Stimulated activated CD4-positive, alpha-beta T cell treated with anti-CD3 and anti-CD28 coated beads, Interleukin-1b, Interleukin-23, amount 100 ng/mL, for 24 hours (primary cell): ENCODE data around the gene TBRG4.
A peak's percentile ranks its signal among the peaks of the same experiment; 100 is the strongest.

Experiments
- DNase-seq, 4 experiments: peaks; one replicate each; pipeline ENCODE4 v3.0.0-alpha.2; 2020; ENCODE audit warnings: low read depth in 4 of 4, low spot score in 1 of 4

TBRG4 gene

GRCh38 chr7:45145881-45146280 lies 34.4 kb upstream of the TBRG4 start:
- DNase-seq, result no peak

DNA sequence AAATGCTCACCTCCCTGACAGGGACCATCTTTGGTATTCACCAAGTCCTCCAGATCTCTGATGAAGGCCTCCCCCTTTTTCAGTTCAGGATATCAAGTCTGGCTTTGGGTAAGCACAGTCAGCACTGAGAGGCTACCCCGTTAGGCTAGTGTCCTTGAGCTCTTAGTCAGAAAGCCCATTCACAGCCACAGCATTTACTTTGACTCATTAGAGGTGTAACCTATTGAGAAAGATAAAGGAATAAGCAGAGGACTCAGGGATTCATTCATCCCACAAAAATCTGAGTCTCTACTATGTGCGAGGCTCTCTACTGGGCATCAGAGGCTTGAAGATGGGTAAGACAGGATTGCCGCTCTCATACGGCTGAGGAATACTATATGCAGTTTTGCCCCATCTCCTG lies 32.1 kb upstream of the TBRG4 start:
- no peak for DNase-seq

GRCh38 chr7:45140827-45141226 lies 29.3 kb upstream of the TBRG4 start:
- no peak for DNase-seq

DNA sequence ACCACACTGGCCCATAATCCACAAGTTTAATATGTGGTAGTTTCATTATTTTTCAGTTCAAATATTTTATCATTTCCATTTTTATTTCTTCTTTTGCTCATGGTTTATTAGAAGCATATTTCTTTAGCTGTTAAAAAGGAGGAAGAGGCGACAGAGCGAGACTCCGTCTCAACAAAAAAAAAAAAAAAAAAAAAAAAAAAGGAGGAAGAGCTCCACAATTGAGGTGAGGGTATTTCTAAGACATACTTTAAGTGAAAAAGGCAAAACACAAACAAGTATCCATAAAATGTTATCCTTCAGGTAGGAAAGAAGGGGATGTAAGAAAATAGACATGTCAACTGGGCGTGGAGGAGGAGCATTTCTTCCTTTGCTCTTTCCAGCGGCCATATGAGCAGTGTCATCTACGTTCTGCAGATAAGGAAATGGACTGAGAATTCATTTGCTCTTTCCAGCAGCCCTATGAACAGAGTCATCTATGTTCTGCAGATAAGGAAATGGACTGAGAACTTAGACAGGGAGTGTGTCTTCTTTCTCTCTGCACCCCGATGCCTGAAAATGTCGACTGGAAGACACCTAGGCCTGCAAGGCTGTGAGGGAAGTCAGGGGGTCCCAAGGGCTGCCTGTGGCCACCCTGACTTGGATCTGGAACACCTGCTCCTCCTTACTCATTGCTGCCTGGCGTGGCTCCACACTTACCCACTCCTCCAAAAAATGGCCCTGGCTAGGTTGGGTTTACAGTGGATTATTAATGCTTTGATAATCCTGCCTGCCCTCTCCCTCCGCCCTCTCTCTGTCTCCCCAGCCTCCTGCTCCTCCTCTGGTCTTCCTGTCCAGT lies 27.2 kb upstream of the TBRG4 start:
- no peak for DNase-seq

DNA sequence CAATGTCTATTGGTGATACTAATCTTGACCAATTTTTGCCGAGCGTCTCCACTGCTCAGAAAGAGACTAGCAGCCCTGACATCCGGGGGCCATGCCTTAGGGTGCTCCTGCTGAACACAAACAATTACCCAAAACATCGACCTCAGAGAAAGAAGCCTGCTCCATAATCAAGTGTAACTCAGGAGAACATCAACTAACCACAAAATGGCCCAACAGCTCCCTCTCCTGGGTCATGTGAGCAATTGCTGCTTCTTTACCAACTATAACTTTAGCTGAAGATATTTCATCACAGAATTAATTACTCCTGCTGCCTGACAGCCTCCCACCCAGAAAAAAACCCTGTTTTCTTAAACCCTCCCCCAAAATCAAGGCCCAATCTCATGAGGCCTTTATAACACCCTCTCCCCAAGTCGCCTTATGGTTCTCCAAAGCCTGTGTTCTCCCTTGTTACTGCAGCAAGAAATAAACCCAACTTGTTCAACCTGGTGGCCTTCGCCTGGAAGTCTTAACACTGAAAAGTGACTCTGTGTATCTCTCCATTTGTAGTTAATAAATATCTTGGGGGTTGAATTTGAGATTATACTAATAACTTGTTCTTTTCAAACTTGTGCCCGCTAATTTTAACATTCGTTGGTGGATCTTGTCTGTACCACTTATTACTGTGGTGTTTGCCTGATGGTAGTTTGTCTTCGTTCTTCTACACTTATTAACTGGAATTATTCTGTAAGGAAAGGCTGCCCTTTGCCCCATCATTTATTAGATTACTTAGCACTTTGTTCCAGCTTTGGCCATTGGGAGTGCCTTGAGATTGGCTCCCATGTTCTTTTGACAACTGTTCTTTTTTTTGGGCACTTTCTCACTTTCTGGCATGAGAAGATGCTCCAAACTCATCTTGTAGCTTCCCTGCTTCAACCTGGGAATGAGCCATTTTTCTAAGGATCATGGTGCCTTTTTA lies 24.9 kb upstream of the TBRG4 start:
- DNase-seq, result peak; percentile 29 to 43 (median 35)

DNA sequence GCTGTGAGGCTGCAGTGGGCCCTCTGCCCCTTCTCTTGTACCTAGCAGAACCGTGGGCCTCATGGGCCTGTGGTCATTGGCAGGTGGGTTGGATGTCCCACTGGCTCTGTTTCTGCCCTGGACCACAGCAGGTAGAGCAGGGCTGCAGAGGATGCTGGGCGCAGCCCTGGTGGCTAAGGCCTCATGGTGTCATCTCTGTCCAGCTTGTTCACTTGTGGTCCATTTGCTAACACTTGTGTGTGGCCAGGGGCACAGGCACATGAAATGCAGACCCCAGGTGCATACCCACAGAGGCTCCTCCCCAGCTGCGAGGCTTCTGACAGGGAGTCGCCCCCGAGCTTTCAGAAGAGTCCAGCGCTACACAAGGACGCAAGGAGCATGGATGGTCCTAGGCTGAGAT lies 22.4 kb upstream of the TBRG4 start:
- no peak for DNase-seq

DNA sequence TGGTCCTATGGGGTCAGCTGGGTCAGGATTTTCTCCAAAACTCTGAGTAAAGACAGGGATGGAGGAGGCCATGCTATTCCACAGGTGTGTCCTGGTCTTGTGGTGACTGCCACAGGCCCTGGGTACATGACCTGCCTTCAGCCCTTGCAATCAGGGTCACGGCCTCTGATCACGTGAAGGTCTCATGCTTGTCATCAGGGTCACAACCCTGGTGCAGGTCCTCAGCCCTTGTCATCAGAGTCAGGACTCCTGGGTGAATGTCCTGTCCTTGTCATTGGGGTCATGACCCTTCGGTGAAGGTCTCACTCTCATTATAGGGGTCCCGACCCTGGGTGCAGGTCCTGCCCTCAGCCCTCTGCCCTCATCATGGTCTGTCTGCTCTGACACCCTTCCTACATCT lies 21.9 kb upstream of the TBRG4 start:
- no peak for DNase-seq

DNA sequence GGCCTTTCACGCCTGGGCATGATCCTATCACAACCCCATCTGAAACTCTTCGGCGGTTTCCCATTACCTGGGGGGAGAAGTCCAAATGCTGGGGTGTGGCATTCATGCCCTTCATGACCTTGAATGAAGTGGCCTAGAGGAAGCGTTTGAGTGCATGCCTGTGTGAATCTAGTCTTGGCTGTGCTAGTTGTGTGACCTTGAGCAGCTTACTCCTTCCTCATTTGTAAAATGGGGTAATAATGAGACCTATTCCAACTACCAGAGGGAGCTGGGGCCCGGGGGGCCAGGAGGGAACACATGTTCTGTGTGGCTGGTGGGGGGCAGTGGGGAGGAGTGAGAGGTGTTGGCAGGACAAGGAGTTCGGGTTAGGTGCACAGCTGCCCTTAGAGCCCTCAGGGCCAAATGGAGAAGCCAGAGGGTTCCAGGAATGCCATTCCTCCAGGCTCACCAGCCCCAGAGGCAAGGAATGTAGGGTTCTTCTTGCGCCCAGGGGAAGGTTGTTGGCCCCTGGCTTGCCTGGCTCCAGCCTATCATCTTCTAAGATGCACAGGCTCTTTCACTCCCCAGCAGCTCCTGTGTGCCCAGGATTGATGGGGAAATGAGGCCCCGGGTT lies 21.3 kb upstream of the TBRG4 start:
- DNase-seq, result no peak

DNA sequence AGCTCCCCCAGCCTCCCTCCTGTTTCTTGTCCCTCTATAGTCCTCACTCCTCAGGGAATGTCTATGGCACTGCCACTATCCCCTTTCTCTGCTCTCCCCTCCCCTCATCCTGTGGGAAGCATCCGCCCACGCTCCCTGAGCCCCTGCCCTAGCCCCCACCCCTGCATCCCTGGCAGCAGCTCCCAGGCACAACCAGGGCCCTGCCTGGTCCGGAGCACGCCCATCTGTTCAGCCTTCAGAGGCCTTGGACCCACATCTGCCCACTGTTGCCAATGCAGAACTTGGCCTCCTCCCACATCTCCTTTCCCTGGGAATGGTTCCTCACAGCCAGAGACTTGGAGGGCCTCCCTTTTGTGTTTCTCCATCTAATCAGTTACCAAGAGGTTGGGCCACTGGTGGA lies 20.4 kb upstream of the TBRG4 start:
- no peak for DNase-seq

DNA sequence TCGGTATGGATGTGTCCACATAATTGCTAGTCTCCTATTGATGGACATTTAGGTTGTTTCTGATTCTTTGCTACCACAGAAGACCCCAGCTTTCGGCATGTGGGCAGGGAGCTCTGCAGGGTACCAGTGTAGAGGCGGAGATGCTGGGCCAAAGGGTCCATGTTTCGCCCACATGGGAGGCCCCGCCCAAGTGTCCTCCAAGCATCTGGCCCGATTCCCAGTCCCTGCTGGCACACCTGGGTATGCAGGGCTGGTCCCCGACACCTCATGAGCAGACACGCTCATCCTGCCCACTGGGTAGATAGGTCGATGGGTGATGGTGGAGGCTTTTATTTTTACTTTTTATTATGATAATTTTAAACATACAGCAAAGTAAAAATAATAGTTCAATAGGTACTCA lies 19.4 kb upstream of the TBRG4 start:
- DNase-seq, result no peak

GRCh38 chr7:45129906-45130305 lies 18.4 kb upstream of the TBRG4 start:
- no peak for DNase-seq

DNA sequence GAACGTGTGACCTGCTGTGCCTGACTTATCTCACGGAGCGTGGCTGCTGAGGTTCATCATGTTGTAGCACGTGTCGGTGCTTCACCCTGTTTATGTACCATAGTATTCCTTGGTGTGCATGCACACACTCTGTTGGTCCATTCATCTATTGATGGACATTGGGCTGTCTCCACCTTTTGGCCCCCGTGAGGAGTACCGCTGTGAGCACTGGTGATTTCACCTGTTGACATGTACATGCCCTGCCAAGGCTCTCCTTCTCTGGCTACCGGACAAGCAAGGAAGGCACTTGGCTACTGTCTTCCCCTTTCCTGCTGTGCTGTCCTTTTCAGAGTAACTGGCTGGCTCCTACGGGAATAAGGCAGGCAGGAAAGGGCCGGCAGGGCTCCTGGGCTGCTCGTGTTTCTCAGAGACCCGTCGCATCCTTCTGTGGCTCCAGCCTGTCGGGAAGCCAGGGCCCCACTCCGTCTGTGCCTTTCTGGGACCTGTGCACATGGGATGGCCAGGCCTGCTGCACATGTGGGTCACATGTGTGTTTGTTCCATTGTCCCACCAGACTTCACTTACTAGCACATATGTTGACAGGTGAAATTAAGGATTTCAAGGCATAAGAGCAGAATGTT lies 17.8 kb upstream of the TBRG4 start:
- DNase-seq, result no peak

DNA sequence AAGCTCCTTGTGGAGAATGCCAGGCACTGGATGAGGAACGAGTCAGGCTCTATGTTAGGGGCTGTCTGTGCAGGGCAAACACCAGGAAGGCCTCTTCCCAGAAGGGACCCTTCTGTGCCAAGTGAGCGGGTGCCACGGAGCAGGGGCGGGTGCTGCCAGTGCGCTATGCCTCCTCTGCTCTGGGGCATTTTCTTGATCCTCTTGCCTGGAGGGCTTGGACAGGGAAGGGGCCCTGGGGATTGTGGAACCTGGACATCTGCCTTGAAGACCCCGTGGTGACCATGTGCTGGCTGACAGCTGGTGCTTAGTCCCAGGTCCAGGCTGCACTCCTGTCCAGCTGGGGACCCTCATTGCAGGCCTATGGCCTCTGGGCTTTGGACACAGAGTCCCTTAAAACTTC lies 15.4 kb upstream of the TBRG4 start:
- DNase-seq, result no peak

DNA sequence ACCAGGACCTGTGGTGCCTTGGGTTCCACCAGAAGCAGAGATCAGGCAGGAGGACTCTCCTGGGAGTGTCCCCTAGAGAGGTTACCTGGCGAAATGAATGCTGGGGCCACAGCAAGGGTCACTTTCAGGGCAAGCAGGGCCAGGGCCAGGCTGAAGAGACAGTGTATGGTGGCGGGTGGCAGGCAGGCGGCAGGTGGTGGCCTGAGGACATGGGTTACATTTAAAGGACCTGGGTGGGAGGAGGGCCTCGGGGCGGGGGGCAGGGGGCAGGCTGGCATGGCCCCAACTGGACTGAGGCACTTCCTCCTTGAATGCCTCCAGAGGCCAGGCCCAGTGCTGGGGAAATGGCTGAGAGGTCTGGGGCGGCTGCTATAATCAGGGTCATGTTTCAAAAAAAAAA lies 14.7 kb upstream of the TBRG4 start:
- DNase-seq, result no peak

DNA sequence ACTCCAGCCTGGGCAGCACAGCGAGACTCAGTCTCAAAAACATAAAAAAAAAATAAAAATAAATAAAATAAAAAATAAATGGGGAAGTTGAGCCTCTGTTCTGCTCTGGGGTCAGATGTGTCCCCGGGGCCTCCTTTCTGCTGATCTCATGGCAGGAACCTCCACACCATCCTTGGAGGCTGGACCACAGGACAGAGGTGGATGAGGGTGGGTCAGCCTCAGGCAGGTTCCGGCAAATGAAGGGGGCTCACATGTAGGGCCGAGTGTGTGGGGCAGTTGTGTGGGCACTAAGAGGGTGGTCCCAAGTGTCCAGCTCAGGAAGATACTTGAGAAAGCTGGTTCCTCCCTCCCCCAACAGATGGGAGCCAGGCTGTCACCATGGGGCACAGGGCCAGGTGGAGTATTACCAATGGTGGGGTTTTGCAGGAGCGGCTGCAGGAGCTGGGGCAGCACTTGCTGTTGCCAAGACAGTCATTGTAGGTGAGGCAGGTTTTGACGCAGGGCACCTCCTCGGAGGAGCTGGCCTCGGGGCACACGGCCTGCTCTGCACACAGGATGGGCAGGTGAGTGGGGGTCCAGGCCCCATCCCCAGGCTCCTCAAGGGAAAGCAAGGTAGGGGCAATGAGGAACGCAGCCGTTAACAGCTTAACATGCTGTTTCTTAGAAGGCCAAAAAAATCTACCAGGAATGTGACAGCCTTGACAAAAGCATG lies 13.9 kb upstream of the TBRG4 start:
- DNase-seq, result no peak

GRCh38 chr7:45123913-45124710 lies 12.6 kb upstream of the TBRG4 start:
- DNase-seq, result no peak

GRCh38 chr7:45122975-45123860 lies 11.7 kb upstream of the TBRG4 start:
- DNase-seq, result no peak

DNA sequence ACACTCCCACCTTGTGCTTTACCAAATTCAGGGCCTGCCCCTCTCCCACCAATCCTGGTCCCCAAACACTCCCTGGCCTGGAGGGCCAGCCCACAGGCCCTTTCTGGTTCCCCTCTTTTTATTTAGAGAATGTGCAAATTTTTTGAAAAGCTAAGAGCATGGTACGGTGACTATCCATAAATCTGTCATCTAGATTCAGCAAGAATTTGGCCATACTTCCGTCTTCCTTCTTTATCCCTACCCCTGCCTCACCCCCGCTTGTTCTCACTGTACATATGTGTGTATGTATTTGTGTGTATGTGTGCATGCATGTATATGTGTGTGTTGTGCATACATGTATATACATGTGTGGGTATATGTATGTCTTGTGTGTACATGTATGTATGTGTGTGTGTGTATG lies 8.1 kb upstream of the TBRG4 start:
- DNase-seq, result no peak

GRCh38 chr7:45118889-45119331 lies 7.4 kb upstream of the TBRG4 start:
- DNase-seq, result no peak
